Fibroblast of lung (primary cell): ENCODE data around the gene NECAP2.

Source experiments
- CTCF ChIP-seq, 2 donors: IDR thresholded peaks in 1 of 2; conservative IDR thresholded peaks in 1 of 2; 1 replicate in 1 of 2; 2 replicates in 1 of 2; pipeline ENCODE4 v1.5.1; 2011 to 2012; ENCODE audit warnings: low read length in 2 of 2, control low read depth in 1 of 2, inconsistent platforms in 1 of 2, low read depth in 1 of 2, mild to moderate bottlenecking in 1 of 2
- EZH2 ChIP-seq: IDR thresholded peaks from 2 replicates; pipeline ENCODE4 v1.5.1; 2012; ENCODE audit warnings: low read length, control low read depth, mild to moderate bottlenecking; ENCODE audit errors: missing control alignments

- TF ChIP-seq CTCF (conservative IDR thresholded peaks at IDR 0.05 in 1 of 2, IDR thresholded peaks at IDR 0.05 in 1 of 2; ENCODE audit: low read depth in 1 of 2, low read length in 2 of 2): no peak
- TF ChIP-seq EZH2: no peak
These were observed 22.3 kb downstream of the NECAP2 start for GRCh38 chr1:16462773-16463330.
